NOMO-1 (cell line): Measurements from ENCODE around the gene PRG2.

Experiments used
- DNase-seq, 2 experiments: peaks; one replicate each; lab custom pipeline; 2025; ENCODE audit not compliant: unreplicated experiment in 2 of 2; lab: John Stamatoyannopoulos, UW

The PRG2 gene, protein sequence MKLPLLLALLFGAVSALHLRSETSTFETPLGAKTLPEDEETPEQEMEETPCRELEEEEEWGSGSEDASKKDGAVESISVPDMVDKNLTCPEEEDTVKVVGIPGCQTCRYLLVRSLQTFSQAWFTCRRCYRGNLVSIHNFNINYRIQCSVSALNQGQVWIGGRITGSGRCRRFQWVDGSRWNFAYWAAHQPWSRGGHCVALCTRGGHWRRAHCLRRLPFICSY

GRCh38 chr11:57390535-57390934 is at the start of gene PRG2:
PRG2 (minus strand) TSS chr11:57390650; CDS start chr11:57389944, 706 bp downstream.
- DNase-seq, result no peak

DNA sequence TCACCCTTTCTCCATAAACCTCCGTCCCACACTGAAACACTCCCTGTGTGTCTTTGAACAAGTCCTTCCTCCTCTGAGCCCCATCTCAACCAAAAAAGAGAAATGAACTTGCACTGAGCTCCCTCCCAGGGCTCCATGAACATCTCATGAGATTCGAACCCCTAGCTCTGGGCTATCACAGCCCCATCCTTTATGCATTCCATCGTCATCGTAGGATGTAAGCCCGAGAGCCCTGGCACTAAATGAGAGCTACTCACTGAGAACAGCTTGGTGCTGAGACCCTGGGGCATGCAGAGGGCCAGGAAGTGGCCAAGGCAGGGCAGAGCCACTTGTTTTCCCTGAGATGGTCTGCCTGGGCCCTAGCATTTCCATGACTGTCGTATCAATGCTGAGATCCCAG is 49.3 kb upstream of the PRG2 start:
- DNase-seq, result no peak

GRCh38 chr11:57438345-57439285 is 48.2 kb upstream of the PRG2 start:
- DNase-seq, result no peak

DNA sequence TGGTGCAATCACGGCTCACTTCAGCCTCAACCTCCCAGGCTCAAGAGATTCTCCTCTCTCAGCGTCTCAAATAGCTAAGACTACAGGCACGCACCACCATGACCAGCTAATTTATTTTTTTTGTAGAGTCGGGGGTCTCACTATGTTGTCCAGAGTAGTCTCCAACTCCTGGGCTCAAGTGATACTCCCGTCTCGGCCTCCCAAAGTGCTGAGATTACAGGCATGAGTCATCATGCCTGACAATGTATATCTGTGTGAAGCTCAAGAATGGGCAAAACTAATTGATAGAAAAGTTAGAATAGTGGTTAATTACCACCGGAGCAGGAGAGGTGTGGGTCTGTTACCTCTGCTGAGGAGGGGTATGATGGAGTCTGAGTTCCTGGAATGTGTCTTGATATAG is 45.6 kb upstream of the PRG2 start:
- no peak for DNase-seq

DNA sequence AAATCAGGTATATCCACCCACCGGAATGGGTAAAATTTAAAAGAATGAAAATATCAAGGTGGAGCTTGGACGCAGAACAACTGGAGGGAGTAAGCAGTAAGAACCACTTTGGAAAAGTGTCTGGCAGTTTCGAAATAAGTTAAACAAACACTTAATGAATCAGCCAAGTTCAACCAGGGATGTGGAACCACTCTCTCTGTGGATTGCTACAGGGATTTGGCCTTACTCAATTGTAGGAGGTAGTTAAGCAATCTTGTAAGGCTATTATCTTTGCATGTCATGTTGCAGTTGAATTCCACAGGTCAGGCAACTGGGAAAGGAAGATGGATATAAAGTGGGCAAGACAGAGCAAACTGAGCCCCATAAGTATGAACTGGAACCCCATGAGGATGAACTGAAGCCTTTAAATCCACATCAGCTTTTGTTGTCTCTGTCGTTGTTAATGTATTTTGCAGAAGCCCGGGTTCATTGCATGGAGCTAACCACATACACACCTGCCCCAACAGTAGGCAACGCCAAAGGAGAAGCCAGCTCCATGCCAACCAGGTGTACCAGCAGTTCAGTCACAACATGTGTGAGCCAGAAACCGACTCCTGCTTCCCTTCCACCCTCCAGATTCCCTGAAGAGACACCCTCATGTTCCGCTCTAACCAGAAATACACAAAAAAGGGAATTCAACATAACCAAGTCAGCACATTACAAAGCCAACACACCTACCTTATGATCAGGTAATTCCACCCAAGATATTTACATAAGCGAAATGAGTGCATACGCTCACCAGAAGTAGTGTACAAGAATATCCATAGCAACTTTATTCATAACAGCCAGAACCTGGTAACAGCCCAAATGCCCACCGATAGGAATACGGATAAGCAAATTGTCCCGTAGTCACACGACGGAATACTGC is 44.4 kb upstream of the PRG2 start:
- DNase-seq, result peak; percentile 63 to 84

DNA sequence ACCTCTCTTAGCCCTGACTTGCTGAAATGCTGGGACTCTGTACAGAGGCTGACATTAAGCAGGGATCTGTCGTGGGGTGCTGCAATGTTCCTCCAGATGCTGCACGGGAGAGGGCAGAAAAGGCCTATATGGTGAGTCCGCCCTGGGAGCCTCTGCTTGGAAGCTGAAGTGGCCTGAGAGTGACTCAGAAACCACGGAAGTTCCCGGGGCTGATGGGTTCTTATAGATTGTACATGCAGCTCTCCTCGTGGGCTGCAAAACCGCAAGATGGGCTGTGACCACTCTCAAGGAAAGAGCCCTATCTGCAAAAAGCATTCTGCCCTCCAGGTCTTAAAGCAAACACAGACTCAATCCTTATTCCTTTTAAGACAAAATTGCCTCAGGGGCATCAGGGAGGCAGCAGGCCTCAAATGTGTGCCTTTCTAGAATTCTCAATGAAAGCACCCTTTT is 42.3 kb upstream of the PRG2 start:
- DNase-seq, result peak; percentile 54 to 56

DNA sequence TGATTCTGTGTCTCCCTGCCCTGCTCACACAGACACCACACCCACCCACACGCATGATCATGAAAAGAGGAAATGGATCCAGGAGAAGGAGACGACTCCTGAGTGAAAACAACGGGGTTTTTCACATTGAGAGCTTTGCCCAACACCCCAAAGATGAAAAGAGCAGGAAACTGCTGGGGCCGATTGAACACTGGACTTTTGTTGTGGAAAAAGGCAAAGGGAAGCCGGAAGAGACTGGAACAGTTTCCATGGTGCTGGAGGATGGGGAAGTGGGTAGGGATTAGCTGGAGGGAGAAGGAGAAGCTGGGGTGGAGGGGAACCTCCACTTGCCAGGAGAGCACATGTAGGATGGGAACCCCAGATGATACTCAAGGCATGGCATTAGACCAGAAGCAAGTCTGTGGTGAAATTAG is 41.7 kb upstream of the PRG2 start:
- DNase-seq, result no peak

DNA sequence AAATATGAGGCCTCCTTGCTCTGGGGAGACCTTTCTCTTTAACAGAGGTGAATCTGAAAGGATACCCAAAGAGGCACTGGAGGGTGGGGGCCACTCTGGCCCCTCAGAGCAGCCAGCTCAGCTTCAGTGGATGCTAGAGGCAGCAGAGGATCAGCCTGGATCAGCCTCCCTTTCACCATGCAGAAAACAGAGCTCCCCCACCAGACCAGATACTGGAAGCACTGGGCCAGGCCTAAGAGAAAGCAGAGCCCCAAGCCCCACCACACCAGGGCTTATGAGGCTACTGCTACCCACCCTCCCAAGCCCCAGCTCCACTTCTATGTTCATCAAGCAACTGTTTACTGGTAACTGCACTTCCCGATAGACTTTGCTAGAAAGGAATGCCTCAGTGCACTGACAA is 40.5 kb upstream of the PRG2 start:
- DNase-seq, result no peak

DNA sequence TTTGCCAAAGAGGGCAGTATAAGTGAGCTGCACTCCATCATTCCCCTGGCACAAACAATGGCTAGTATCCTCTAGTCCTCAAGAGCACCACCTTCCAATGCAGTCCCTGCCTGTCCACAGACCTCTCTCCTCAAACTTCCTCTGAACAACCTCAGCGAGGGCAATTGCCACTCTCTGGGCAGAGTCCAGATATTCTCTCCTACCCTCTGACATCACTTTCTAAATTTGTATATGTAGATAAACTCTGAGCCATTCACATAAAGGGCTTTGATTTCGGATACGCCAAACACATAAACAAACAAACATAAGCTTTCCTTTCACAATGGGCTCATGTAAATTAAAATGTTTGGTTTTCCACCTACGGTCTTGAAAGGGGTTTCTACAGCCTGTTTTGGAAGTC is 39.5 kb upstream of the PRG2 start:
- no peak for DNase-seq

GRCh38 chr11:57428643-57429042 is 38.2 kb upstream of the PRG2 start:
- DNase-seq, result no peak

- DNase-seq, result no peak
Measured at GRCh38 chr11:57427727-57428082, 37.3 kb upstream of the PRG2 start.

- peak; percentile 85 to 89 for DNase-seq
Measured at GRCh38 chr11:57426929-57427726, 36.7 kb upstream of the PRG2 start, which contains the start of gene SLC43A3. SLC43A3 (minus strand) TSS chr11:57427121; CDS start chr11:57426172, 949 bp downstream.

GRCh38 chr11:57426439-57426928 is 36.0 kb upstream of the PRG2 start:
- no peak for DNase-seq

DNA sequence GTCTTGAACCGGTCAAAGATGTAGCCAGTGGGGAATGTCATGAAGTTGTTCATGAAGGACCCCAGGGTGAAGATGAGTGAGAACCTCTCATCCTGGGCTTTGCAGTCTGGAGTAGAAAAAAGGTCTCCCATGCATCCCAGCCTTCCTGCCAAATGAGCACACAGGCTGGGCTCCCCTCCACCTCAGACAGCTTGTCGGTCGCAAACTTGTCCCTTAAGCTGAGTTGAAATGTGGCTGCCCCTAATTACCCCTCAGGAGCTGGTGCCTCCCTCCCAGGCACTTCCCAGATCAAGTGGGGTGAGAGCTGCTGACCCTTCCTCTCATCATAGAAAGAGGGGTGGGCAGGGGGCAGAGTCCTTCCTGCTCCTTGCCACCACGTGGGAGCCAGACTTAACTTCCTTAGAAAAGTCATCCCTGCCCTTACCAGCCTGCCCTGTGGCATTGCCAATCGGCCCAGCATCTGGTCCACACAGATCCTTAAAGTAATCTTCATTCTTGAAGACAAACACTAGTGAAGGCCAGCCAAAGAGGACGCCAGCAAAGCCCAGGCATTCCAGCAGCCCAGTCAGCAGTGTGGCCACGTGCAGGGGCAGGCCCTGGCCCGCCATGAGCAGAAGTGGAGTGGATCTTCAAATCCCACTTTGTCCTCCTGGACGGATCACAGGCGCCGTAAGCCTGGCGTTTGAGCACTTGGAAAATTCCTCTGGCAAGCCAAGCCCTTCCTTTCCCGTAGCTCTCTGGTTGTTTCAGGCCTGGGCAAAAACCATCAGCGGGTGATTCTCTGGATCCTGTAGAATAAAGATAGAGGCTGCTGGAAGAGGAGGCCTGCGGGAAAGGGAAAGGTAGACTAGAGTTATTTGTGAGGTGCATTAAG is 35.4 kb upstream of the PRG2 start:
- no peak for DNase-seq

- peak; percentile 94 to 95 for DNase-seq
Measured at GRCh38 chr11:57424792-57425564, 34.5 kb upstream of the PRG2 start.

DNA sequence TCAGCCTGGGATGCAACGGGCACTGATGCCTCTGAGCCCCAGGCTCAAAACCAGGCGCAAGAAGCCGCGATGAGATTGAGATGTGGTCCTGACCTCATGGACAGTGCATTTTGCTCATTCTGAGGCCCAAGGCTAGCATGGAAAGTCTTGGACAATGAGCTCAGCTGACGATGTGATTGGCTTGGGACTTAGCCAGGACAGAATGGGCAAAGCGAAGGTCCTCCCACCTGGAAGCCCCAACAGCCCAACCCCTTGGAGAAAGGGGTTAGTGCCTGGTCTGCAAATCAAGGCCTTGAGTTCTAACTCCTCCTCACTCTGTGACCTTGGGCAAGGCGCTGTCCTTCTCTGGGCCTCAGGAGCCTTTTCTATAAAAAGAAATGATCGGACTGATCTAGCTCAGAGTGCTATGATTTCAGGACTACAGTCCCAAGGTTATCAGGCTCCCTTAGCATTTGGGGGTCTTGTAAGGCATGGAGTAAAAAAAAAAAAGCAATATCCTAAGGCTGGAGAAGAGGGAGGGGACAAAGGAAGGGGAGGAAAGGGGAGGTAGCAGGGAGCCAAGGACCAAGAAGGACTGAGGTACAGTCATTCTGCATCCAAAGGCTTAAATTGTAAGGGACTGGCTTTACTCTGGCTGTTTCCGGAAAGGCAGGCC is 33.8 kb upstream of the PRG2 start:
- no peak for DNase-seq

GRCh38 chr11:57422669-57423068 is 32.2 kb upstream of the PRG2 start:
- DNase-seq, result no peak

GRCh38 chr11:57421805-57422204 is 31.4 kb upstream of the PRG2 start:
- DNase-seq, result no peak
